ENCODE measurements around the gene RBM15B.

The RBM15B gene

DNA sequence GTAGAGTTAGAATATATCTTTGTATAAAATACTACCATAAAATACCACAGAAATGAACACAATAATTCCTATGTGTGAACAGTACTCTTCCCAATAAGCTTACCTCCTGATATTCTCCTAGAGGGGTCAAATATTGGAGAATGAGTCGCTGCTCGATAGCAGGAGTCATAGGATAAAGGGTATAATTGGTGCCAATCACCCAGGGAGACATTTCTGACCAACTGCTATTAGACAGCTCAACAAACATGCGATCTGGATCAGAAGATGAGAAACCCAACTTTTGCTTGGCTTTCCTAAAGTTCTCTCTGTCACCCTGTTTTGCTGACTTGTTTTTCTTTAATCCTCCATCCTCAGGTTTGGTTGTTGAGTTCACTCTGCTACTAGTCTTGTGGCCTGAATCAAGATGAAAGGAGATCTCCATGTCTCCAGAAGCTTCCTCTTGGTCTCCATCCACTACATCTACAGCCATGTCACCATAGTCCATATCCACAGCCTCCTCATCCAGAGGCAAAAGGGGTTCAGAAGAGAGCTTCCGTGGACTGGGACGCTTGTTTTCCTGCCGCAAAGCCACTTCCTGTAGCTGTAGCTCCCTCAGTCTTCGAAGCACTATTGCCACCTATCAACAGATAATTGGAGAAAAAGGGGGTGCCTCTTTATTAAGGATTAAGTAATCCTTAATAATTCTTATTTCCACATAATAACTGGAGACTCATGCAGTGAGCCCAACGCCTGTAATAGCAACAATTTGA lies 50.4 kb downstream of the RBM15B start:
- no peak for DNase-seq (ENCODE audit: extremely low read depth in 1 of 2, low read depth in 1 of 2)

DNA sequence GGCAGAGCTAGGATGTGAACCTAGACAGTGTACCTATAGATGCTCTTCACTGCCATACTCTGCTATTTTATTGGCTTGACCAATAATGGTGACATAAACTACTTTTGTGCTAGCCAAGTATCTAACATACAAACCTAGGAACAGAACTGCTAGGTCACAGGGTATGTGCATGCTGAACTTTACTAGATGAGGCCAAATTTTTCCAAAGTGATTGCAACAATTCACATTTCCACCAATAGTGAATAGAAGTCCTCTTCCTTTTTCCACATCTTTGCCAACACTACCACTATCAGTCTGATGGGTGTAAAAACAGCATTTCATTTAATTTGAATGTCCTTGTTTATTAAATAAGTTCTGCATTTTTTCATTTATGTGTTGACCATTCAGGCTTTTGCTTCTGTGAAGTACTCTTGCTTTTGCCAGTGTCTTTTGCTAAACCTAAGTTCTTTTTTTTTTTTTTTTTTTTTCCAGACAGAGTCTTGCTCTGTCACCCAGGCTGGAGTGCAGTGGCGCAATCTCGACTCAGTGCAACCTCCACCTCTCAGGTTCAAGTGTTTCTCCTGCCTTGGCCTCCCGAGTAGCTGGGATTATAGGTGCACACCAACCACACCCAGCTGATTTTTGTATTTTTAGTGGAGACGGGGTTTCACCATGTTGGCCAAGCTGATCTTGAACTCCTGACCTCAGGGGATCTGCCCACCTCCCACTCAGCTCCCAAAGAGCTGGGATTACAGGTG lies 54.6 kb downstream of the RBM15B start:
- no peak for DNase-seq (ENCODE audit: extremely low read depth in 1 of 2, low read depth in 1 of 2)
